NOMO-1 treated with dmso at 0.1 percent for 144 hours (cell line): ENCODE data around the gene CYP3A4.
"Not testable (repeated sequence)": the region's sequence is repeated elsewhere in the genome, so short reads cannot be mapped to it uniquely, and the experiment has no call there.

Experiments used
- DNase-seq: peaks from one replicate; lab custom pipeline; 2025; ENCODE audit not compliant: unreplicated experiment; lab: John Stamatoyannopoulos, UW

Gene CYP3A4

GRCh38 chr7:99755085-99755484, 28.9 kb downstream of the CYP3A4 start:
- no peak for DNase-seq

GRCh38 chr7:99752356-99752755, 31.6 kb downstream of the CYP3A4 start:
- DNase-seq: no peak

GRCh38 chr7:99751322-99752052, 32.5 kb downstream of the CYP3A4 start:
- DNase-seq: not testable (repeated sequence)

GRCh38 chr7:99748846-99749579, 35.0 kb downstream of the CYP3A4 start:
- DNase-seq: no peak

- DNase-seq: not testable (repeated sequence)
These were observed 37.1 kb downstream of the CYP3A4 start for GRCh38 chr7:99746915-99747314.

GRCh38 chr7:99745395-99745794, 38.6 kb downstream of the CYP3A4 start:
- not testable (repeated sequence) for DNase-seq

- no peak for DNase-seq
These were observed 41.1 kb downstream of the CYP3A4 start for GRCh38 chr7:99742737-99743394.

GRCh38 chr7:99741441-99741795, 42.6 kb downstream of the CYP3A4 start:
- DNase-seq: no peak

GRCh38 chr7:99740573-99741440, 43.2 kb downstream of the CYP3A4 start:
- DNase-seq: no peak

- DNase-seq: no peak
These were observed 44.0 kb downstream of the CYP3A4 start for GRCh38 chr7:99739699-99740572.

- no peak for DNase-seq
These were observed 46.3 kb downstream of the CYP3A4 start for GRCh38 chr7:99737726-99738125.

GRCh38 chr7:99736667-99737066, 47.3 kb downstream of the CYP3A4 start:
- not testable (repeated sequence) for DNase-seq

- no peak for DNase-seq
These were observed 49.0 kb downstream of the CYP3A4 start, which contains the start of gene CYP3A7 for GRCh38 chr7:99734987-99735386. TSS of gene CYP3A7 (minus strand) at chr7:99735196. CDS start at chr7:99735093, 103 bp downstream.

GRCh38 chr7:99733448-99733847, 50.5 kb downstream of the CYP3A4 start:
- no peak for DNase-seq

GRCh38 chr7:99733003-99733402, 51.0 kb downstream of the CYP3A4 start:
- DNase-seq: no peak

- no peak for DNase-seq
These were observed 52.2 kb downstream of the CYP3A4 start for GRCh38 chr7:99731638-99732374.

GRCh38 chr7:99730992-99731391, 53.0 kb downstream of the CYP3A4 start:
- DNase-seq: no peak

- DNase-seq: no peak
These were observed 53.7 kb downstream of the CYP3A4 start for GRCh38 chr7:99730238-99730810.
